ENCODE results near the gene KSR2.

KSR2 gene

GRCh38 chr12:117854339-117855012 is 114.3 kb downstream of the KSR2 start:
- Histone ChIP-seq H3K4me3 (ENCODE audit: low read length) (no peak overlapping the region), H3K27ac (ENCODE audit: low read length) (no peak overlapping the region), H3K9ac (ENCODE audit: low read length) (no peak overlapping the region), H2AFZ (ENCODE audit: low read depth, low read length) (no peak overlapping the region), H3K4me2 (ENCODE audit: low read length) (no peak overlapping the region), H3K9me3 (ENCODE audit: insufficient read depth, low read length) (no peaks in the 10 kb centered on the region), H3K79me2 (ENCODE audit: low read length) (no peaks in the 10 kb centered on the region), H3K27me3 (ENCODE audit: low read depth, low read length) (no peaks in the 10 kb centered on the region; the same call in 1 of the 2 replicates), H4K20me1 (ENCODE audit: insufficient read depth, low read length) (no peaks in the 10 kb centered on the region), H3K36me3 (replicated peaks; ENCODE audit: low read depth, low read length) (no peaks in the 10 kb centered on the region), H3K4me1 (ENCODE audit: low read length) (no peaks in the 10 kb centered on the region)
- TF ChIP-seq EZH2phosphoT487 (IDR thresholded peaks at IDR 0.05; ENCODE audit: low read depth): no peak
- peak; percentile 74 for TF ChIP-seq CTCF (IDR thresholded peaks at IDR 0.05; ENCODE audit: low read depth, low read length)

- Histone ChIP-seq H3K9me3 (ENCODE audit: insufficient read depth, low read length) (no peaks in the 10 kb centered on the region), H3K27ac (ENCODE audit: low read length) (no peak overlapping the region), H3K27me3 (ENCODE audit: low read depth, low read length) (no peaks in the 10 kb centered on the region; the same call in 1 of the 2 replicates), H4K20me1 (ENCODE audit: insufficient read depth, low read length) (no peaks in the 10 kb centered on the region), H3K4me3 (ENCODE audit: low read length) (no peak overlapping the region), H3K4me2 (ENCODE audit: low read length) (no peak overlapping the region), H3K9ac (ENCODE audit: low read length) (no peak overlapping the region), H3K4me1 (ENCODE audit: low read length) (no peaks in the 10 kb centered on the region), H2AFZ (ENCODE audit: low read depth, low read length) (no peak overlapping the region), H3K79me2 (ENCODE audit: low read length) (no peaks in the 10 kb centered on the region), H3K36me3 (replicated peaks; ENCODE audit: low read depth, low read length) (no peaks in the 10 kb centered on the region)
- TF ChIP-seq CTCF (IDR thresholded peaks at IDR 0.05; ENCODE audit: low read depth, low read length): no peak
- no peak for TF ChIP-seq EZH2phosphoT487 (IDR thresholded peaks at IDR 0.05; ENCODE audit: low read depth)
Measured at GRCh38 chr12:117853600-117853999, 115.2 kb downstream of the KSR2 start.

GRCh38 chr12:117850048-117850447 is 118.7 kb downstream of the KSR2 start:
- H2AFZ ChIP-seq (ENCODE audit: low read depth, low read length): no peak overlapping the region
- TF ChIP-seq CTCF (IDR thresholded peaks at IDR 0.05; ENCODE audit: low read depth, low read length) (peak; percentile 88), EZH2phosphoT487 (IDR thresholded peaks at IDR 0.05; ENCODE audit: low read depth) (no peak)
- H3K27me3 ChIP-seq (ENCODE audit: low read depth, low read length): peaks cover 23% of the 10 kb centered on the region; the same call in 1 of the 2 replicates
- H3K36me3 ChIP-seq (replicated peaks; ENCODE audit: low read depth, low read length): no peaks in the 10 kb centered on the region
- no peak overlapping the region for H3K4me2 ChIP-seq (ENCODE audit: low read length)
- H3K4me1 ChIP-seq (ENCODE audit: low read length): peaks cover 10% of the 10 kb centered on the region
- no peaks in the 10 kb centered on the region for H3K79me2 ChIP-seq (ENCODE audit: low read length)
- no peak overlapping the region for H3K9ac ChIP-seq (ENCODE audit: low read length)
- H3K4me3 ChIP-seq (ENCODE audit: low read length): no peak overlapping the region
- no peak overlapping the region for H3K27ac ChIP-seq (ENCODE audit: low read length)
- H4K20me1 ChIP-seq (ENCODE audit: insufficient read depth, low read length): no peaks in the 10 kb centered on the region
- no peaks in the 10 kb centered on the region for H3K9me3 ChIP-seq (ENCODE audit: insufficient read depth, low read length)

GRCh38 chr12:117847371-117847770 is 121.4 kb downstream of the KSR2 start:
- no peak overlapping the region for H3K4me2 ChIP-seq (ENCODE audit: low read length)
- no peaks in the 10 kb centered on the region for H3K36me3 ChIP-seq (replicated peaks; ENCODE audit: low read depth, low read length)
- TF ChIP-seq EZH2phosphoT487 (IDR thresholded peaks at IDR 0.05; ENCODE audit: low read depth) (no peak), CTCF (IDR thresholded peaks at IDR 0.05; ENCODE audit: low read depth, low read length) (no peak)

More at GRCh38 chr12:117847371-117847770, 121.4 kb downstream of the KSR2 start:
- no peaks in the 10 kb centered on the region for H3K79me2 ChIP-seq (ENCODE audit: low read length)
- no peak overlapping the region for H2AFZ ChIP-seq (ENCODE audit: low read depth, low read length)
- no peak overlapping the region for H3K4me3 ChIP-seq (ENCODE audit: low read length)
- H4K20me1 ChIP-seq (ENCODE audit: insufficient read depth, low read length): no peaks in the 10 kb centered on the region
- peaks cover 37% of the 10 kb centered on the region; the same call in 1 of the 2 replicates for H3K27me3 ChIP-seq (ENCODE audit: low read depth, low read length)
- peaks cover 7% of the 10 kb centered on the region; the same call in 1 of the 2 replicates for H3K9me3 ChIP-seq (ENCODE audit: insufficient read depth, low read length)
- H3K9ac ChIP-seq (ENCODE audit: low read length): no peak overlapping the region
- peaks cover 11% of the 10 kb centered on the region for H3K4me1 ChIP-seq (ENCODE audit: low read length)
- H3K27ac ChIP-seq (ENCODE audit: low read length): no peak overlapping the region

Measured in OCI-LY3 (cell line).